Upper lobe of left lung (tissue), 4 donors: ENCODE measurements around the gene CAPZB.

Experiments
- CTCF ChIP-seq, 6 experiments: fragments of 450-650 bp in 4 of 6; fragments of 200-600 bp in 2 of 6; sonication (generic) in 2 of 6; IDR thresholded peaks; one replicate each; pipeline ENCODE4 v1.5.1; 2016 to 2019; ENCODE audit warnings: antibody characterized with exemption in 6 of 6
- EP300 ChIP-seq, 4 donors: sonication (generic); formaldehyde crosslinking; IDR thresholded peaks; one replicate each; pipeline ENCODE4 v1.5.1; 2017; ENCODE audit warnings: antibody characterized with exemption in 4 of 4, control low read depth in 2 of 4
- POLR2AphosphoS5 ChIP-seq, 2 donors: sonication (generic); formaldehyde crosslinking; IDR thresholded peaks; one replicate each; pipeline ENCODE4 v1.5.1; 2017; ENCODE audit warnings: antibody characterized with exemption in 2 of 2

DNA sequence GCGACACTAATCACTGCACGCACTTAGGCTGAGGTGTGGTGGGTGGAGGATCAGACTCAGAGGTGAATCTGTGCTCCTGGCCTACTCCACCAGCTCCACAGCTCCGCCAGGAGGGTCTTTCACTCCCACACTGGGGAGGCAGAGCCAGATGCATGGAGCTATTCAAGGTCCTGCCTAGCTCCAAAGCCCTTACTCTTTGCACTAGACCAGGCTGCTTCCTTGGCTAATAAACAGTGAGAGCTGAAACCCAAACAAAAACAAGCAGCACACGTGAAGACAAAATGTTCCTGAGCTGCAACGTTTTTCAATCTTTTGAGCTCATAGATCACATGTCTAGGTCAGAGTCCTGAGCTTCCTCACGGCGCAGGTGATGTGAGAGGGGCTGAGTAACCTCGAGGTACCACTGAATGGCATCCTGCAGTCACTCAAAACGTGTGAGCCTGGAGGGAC, 19.2 kb downstream of the CAPZB start:
- TF ChIP-seq CTCF (IDR thresholded peaks at IDR 0.05) (no peak), POLR2AphosphoS5 (IDR thresholded peaks at IDR 0.05) (no peak), EP300 (IDR thresholded peaks at IDR 0.05) (no peak)
